CD1c-positive myeloid dendritic cell (primary cell): Measurements from ENCODE around the gene SLC37A1.
"Not testable (repeated sequence)": the region's sequence is repeated elsewhere in the genome, so short reads cannot be mapped to it uniquely, and the experiment has no call there.

ENCODE experiments used
- DNase-seq: peaks from one replicate; pipeline ENCODE4 v3.0.0-alpha.2; 2016; ENCODE audit errors: extremely low spot score

SLC37A1 gene

DNA sequence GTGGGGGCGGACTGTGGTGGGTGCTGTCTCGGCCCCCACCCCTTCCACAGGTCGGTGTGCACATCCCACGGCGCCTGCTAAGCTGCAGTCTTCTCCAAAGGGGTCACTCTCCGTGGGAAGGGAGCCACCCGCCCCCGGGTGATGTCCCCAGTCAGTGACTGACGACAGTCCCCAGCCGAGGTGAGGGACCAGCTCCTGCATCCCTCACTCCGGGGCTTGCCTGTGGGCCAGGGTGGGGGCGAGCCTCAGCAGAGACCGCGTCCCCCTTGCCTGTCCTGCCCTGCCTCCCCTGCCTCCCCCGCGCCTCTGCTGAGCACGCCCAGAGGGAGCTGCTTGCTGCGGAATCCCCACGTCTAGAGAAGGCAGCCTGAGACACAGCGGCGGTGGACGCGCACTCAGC lies 103.8 kb downstream of the SLC37A1 start:
- no peak for DNase-seq

DNA sequence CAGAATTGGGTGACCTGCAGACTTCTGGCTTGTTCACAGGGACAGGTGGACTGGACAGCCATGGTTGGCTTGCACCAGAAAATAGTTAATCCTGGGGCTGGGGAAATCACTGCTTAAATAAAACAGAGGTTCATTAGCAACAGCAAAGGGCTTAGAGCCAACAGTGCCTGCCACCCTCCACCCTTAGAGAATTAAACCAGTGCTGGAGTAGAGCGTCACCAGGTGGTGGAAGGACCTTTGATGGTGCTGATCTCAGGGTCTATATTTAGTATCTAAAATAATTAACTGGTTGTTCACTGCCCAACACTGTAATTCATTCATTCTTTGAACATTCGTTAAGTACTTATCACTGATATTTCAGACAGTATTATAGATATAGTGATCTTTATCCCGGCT lies 105.1 kb downstream of the SLC37A1 start:
- no peak for DNase-seq

DNA sequence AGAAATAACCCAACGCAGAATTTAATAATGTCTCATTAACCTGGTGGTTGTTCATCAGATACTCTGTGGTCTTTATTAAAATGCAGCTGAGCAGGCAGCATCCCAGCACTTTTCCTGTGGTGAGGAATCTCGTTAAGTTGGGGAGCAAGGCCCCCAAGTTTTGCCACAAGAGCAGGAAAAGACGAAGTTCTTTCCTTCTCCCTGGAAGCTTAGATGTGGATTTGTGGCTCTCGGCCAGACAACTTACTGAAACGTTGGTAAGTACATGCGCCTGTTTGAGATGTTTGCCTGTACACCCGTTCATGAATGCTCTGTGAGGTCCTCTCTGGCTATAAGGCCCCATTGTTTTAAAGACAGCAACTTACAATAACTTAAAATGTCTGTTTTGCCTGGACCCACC lies 105.5 kb downstream of the SLC37A1 start:
- no peak for DNase-seq

DNA sequence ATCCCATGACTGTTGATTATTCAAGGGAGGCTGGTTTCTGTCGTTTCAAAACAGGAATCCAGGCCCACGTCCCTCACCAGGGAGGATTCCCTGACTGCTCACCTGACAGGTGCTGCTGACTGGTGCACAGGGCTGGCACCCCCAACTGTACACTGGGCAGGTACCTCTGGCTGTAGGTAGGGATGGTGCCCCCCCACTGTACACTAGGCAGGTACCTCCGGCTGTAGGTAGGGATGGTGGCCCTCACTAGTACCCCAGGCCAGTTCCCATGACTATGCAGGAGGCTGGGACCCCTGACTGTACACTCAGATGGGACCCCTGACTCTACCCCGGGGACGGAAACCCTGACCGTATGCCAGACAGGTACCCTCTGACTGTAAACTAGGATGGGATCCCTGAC lies 106.2 kb downstream of the SLC37A1 start:
- DNase-seq = no peak

DNA sequence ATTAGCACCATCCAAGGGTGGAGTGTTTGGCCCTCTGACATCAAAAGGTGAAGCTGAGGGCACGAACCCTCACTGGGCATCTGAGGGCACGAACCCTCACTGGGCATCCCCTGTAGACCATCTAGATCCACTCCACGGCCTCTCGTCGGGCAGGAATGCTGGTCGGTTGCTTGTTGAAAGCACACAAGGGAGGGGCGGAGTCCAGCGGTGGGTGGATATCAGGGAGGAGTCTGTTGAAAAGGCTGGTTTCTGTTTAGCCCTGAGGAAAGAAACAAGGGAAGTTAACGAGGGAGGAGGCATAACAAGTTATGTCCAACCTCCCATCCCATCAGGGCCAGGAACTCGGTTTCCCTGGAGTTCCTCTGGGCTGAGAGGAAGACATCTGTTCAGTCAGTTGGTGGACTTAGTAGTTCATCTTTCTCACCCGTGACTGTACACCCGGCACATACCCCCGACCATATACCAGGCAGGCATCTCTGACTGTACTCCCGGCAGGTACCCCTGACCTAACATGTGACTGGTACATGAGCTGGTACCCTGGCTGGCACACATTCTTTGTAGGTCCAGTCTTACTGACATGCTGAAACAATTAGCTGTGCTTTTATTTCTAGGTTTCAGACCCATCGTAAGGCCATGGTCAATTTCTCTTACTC lies 107.6 kb downstream of the SLC37A1 start:
- DNase-seq = no peak

DNA sequence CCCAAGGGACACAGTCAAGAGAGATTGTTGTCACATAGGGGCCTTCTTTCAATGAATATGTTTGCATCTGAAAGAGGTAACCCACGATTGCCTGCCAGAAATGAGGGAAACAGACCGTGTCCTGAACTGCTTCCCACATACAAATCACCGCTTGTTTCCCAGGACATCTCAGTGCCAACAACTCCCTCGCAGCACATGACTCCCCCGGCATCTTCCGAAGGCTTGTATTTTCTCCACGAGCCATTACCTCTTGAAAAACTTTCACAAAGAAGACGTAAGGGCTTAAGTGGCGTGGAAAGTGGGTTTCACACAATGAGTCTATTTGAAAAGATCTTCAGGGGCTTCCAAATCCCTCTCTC lies 108.1 kb downstream of the SLC37A1 start:
- no peak for DNase-seq

DNA sequence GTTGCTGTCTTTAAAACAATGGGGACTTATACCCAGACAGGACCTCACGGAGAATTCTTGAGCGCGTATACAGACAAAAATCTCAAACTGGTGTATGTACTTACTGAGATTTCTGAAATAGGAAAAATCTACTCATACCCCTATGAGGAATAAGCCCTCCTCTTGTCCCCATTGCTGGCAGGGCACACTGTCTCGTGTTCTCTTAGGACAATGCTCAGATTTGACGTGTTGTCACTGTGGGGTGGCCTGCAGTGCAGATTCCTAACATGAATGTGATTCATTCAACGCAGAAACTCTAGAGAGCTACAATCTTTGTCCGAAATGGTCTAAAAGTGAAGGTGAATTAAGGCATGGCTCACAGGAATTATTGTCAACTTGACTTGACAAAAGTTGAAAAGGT lies 108.6 kb downstream of the SLC37A1 start:
- DNase-seq = no peak

DNA sequence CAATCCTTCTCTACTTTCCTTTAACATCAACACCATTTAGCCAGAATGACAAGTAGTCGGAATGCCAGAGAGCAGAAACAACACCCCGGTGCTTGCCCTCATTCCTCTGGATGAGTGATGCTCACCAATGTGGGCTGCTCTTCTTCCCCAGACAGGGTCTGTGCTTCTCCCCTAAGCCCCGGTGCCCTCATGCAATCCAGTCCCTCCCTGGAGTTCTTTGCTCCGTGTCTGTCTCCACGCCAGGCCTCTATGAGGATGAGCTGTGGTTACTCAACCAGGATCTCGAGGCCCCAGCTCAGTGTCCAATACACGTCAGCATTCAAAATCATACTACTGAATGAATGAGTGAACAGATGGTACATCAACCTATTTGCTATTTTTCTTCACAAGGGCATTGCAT lies 110.0 kb downstream of the SLC37A1 start:
- DNase-seq = no peak

DNA sequence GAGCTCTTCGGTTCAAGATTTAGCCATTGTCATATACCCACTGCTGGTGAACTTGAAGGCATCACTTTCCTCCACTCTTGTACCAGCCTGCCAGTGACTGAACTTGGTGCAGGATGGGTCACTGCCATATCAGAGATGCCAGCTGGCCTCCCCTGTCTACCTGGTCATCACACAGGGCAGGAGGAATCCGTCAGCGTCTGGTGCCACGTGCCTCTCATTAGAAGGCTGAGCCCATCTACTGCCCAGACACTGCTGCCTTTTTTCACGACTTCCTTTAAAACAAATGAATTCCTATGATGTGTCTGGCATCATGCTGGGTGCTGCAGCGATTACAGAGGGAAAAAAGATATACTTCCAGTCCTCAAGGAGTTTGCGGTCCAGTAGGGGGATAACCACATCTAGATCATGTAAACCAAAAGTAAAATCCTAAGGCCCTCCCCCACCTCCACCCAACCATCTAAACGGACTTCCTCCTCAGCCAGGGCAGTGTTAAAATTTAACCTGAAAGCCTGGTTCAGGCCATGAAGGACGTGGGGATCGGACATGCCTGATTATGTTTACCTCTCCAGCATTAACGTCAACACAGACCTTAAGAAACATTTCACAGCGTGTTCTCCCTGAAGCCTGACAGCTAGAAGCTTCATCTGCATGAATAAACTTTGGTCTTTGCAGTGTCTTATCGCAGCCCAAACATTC lies 110.6 kb downstream of the SLC37A1 start:
- DNase-seq = no peak

DNA sequence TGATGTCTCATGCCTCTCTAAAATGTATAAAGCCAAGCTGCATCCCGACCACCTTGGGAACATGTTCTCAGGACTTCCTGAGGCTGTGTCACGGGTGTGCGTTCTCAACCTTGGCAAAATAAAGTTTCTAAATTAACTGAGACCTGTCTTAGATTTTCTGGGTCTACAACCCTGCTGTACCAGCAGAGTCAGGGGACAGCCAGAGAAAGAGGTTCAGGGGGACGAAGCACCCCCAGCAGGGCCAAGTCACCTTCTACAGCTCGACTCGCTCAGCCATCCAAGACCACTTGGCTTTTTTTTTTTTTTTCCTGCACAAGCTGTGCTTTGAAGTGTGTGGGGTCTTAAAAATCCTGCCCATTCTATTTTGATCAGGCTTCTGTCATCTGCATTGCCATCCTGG lies 111.3 kb downstream of the SLC37A1 start:
- no peak for DNase-seq

DNA sequence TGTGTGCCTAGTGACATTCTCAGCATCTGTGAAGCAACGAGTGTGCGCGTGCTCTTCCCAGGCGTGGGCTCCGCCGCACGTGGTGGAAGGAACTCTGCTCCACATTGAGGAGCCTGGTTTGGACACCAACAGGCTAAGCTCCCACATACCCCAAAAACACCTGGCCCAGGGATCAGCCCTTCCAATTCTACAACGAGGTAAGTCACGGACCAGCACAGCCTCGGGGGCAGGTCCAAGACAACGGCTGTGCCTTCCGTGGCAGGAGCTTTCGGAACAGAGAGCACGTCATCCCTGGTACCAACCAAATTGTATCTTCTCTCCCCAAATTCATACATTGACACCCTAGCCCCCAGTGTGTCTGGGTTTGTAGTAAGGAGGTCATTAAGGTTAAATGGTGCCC lies 112.5 kb downstream of the SLC37A1 start:
- no peak for DNase-seq

DNA sequence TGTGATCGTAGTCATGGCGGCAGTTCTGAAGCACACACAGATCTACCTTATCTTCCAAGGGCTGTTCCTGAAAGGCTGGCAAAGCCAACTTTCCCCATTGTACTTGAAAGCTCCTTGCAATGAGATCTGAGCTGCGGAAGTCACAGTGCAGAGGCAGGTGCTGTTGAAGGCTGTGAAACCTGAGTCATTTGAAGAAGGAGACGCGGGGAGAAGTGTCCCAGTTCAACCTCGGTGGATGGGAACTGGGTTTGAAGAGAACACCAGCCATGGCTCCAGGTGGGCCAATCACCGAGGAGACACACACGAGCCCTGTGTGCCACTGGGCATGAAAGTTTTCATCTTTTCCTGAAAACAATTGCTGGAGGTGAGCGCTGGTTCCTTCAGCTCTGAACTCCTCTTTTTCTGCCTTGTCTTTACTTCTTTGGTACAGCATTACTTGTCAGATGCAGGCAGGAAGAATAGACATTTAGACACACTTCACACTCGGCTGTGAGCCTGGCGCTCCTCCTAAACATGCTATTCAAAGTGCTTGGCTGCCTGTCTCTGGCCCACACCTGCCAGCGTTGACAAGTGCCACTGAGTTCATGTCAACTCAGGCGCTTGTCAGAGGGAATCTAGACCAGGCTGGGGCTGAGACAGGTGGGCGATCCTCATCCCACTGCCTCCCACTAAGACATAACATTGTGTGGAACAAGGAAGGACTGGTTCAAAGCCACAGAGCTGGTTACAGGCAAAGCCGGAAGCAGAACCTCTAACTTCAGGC lies 114.1 kb downstream of the SLC37A1 start:
- no peak for DNase-seq

DNA sequence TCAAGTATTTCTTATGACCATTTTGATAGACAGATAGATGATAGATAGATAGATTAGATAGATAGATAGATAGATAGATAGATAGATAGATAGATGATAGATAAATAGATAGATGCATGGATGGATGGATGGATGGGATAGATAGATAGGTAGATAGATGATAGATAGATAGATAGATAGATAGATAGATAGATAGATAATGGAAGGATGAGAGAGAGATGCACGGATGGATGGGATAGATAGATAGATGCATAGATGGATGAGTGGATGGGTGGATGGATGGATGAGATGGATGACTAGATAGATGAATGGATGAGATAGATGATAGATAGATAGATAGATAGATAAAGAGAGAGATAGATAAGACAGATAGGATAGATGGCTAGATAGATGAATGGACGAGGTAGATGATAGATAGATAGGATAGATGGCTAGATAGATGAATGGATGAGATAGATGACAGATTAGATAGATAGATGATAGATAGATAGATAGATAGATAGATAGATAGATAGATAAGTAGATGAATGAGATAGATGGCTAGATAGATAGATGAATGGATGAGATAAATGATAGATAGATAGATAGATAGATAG lies 114.9 kb downstream of the SLC37A1 start:
- not testable (repeated sequence) for DNase-seq

DNA sequence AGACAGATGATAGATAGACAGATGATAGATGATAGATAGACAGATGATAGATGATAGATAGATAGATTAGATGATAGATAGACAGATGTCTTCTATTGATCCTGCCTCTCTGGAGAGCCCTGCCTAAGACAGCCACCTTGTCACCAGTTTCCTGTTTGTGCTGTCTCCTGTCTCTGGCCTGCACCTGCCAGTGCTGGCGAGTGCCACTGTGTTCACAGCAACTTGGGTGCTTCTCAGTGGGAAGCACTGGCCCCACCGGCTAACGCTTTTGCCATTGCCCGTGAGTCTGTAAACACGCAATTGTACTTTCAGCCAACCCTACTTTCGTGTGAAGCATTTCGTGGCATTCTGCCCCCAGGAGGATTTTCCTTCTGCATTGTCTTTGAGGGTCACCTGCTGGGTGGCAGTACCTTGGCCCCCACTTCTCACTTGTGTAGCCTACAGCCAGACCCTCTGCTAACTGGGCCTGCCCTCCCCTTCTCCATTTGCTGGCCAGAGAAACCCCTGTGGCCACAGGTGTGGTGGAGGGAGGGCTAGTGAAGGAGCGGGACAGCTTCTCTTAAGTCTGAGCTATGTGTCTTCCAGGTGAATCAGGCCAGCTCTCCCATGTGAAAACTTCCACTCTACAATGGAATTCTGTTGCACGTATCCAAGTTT lies 116.4 kb downstream of the SLC37A1 start:
- no peak for DNase-seq

DNA sequence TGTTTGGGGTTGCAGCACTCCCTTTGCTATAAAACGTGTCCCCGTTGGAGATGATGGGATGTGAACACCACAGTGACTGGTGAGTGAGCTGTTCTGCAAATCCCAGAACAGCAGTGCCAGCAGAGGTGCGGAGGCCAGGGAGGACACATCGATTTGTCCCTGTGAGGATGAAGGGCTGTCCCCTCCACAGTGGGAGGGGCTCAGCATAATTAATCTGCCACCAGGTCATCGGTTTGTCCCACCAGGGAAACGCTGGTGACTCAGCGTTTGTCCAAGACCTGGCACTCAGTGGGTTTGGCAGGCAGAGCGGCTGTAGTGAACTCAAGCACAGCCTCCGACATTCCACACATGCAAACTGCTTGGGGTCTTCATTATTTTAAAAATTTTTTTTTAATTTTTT lies 117.0 kb downstream of the SLC37A1 start:
- no peak for DNase-seq
